T-helper 22 cell (primary cell): ENCODE results near the gene TLX3.

Experiments used
- DNase-seq: peaks from one replicate; pipeline ENCODE4 v3.0.0-alpha.2; 2020; ENCODE audit warnings: low read depth

The TLX3 gene

GRCh38 chr5:171306166-171306565 is 2.9 kb upstream of the TLX3 start:
- no peak for DNase-seq

- DNase-seq, result no peak
Measured at GRCh38 chr5:171306781-171307591, 2.1 kb upstream of the TLX3 start.

- no peak for DNase-seq
Measured at GRCh38 chr5:171307789-171308452, 1.1 kb upstream of the TLX3 start.

- DNase-seq, result no peak
Measured at GRCh38 chr5:171309276-171310211, 496 bp downstream of the TLX3 start.

- no peak for DNase-seq
Measured at GRCh38 chr5:171310212-171310818, 1.3 kb downstream of the TLX3 start.

- DNase-seq, result no peak
Measured at GRCh38 chr5:171310819-171311321, 1.8 kb downstream of the TLX3 start.

GRCh38 chr5:171311322-171312077 is 2.5 kb downstream of the TLX3 start:
- no peak for DNase-seq

- no peak for DNase-seq
Measured at GRCh38 chr5:171312129-171312974, 3.3 kb downstream of the TLX3 start.

GRCh38 chr5:171313481-171314206 is 4.6 kb downstream of the TLX3 start:
- DNase-seq, result no peak

GRCh38 chr5:171314728-171315385 is 5.8 kb downstream of the TLX3 start:
- no peak for DNase-seq

- no peak for DNase-seq
Measured at GRCh38 chr5:171315386-171315891, 6.4 kb downstream of the TLX3 start.

- no peak for DNase-seq
Measured at GRCh38 chr5:171315925-171316257, 6.8 kb downstream of the TLX3 start.

- DNase-seq, result no peak
Measured at GRCh38 chr5:171316258-171317121, 7.4 kb downstream of the TLX3 start.

- DNase-seq, result no peak
Measured at GRCh38 chr5:171317230-171317629, 8.2 kb downstream of the TLX3 start.

- no peak for DNase-seq
Measured at GRCh38 chr5:171318026-171318425, 9.0 kb downstream of the TLX3 start.

GRCh38 chr5:171321447-171321846 is 12.4 kb downstream of the TLX3 start:
- no peak for DNase-seq

- no peak for DNase-seq
Measured at GRCh38 chr5:171322527-171322926, 13.5 kb downstream of the TLX3 start.

- DNase-seq, result no peak
Measured at GRCh38 chr5:171323007-171323406, 14.0 kb downstream of the TLX3 start.
